Subcutaneous preadipocyte (primary cell): ENCODE results near the gene IL1R1. TPM values are rescaled to one million over a fixed set of nuclear protein-coding genes. Genes with fewer than 3 reads are reported as not detected.

Source experiments
- total RNA-seq: library from RNA; depleted of rRNA; stranded (reverse); fragments of >200 nt; gene quantifications from 2 replicates; pipeline ENCODE4 v1.2.3, GENCODE V29; 2012

IL1R1 gene, protein sequence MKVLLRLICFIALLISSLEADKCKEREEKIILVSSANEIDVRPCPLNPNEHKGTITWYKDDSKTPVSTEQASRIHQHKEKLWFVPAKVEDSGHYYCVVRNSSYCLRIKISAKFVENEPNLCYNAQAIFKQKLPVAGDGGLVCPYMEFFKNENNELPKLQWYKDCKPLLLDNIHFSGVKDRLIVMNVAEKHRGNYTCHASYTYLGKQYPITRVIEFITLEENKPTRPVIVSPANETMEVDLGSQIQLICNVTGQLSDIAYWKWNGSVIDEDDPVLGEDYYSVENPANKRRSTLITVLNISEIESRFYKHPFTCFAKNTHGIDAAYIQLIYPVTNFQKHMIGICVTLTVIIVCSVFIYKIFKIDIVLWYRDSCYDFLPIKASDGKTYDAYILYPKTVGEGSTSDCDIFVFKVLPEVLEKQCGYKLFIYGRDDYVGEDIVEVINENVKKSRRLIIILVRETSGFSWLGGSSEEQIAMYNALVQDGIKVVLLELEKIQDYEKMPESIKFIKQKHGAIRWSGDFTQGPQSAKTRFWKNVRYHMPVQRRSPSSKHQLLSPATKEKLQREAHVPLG
- 61.8 and 112 TPM in 2 replicates for total RNA-seq

DNA sequence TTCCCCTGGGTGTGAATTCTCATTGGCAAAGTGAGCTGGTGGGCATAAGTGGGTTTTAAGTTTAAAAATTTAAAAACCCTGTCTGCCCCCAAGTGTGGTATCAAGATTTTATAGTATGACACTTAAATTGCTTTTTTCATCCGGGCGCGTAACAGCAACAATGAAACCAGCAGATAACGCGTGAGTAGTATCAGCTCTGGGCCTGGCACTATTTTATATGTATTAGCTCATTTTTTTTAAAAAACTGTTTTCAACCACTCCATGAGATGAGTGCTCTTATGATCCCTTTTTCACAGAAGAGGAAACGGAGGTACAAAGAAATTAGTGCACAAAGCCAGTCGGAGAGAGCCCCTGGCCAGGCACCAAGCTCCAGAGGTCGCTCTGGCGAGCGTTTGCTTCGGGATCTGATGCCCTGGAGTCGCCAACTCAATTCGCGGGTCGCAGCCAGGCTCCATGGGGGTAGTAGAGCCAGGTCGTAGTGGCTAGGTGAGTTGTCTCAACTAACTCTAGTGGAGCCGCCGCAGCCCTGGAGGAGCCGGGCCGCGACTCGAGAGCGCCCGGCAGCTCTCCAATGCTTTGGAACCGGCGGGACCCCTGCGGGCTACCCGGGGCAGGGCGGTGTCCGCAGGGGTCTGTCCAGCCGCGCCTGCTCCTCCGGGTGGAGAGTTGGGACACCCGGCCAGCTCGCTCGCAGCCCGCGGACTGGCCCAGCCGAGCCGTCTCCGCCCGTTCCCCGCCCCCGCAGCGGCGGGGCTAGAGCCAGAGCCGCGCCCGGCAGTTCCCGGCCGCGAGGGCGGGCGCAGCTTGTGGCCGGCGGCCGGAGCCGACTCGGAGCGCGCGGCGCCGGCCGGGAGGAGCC is at the start of gene IL1R1:
Gene IL1R1, plus strand, starts transcription at position 777 of the 859 bp plus-strand sequence. CDS start 14,979 bp downstream, outside the sequence.

DNA sequence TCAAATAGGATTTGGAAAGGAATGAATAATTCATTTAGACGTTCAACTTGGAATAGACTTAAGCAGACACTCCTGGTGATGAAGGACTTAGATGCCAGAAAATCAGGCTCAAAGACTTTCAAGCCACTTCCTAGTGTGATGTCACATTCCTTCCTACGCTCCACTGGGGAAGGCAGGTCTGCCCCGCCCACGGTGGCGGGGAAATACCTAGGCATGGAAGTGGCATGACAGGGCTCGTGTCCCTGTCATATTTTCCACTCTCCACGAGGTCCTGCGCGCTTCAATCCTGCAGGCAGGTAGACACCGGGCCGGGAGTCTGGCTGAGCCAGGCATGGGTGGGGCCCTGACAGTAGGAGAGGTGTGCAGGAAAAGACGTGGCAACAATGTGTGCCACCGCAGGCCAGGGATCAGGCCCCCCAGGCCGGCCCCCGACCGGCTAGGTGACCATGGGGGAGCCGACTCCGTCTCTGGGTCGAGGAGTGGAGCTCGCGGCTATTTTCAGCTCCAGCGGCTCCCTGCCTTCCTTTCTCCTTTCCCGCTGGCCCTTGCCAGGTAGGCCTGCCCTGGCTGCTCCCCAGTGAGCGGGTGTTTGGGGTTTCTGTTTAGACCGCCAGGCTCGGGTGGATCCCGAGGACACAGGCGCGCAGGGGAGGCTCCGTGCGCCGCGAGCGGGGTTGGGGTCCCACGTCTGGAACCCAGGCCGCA is 44.4 kb downstream of the IL1R1 start, which contains the start of gene IL1RL2:
Gene IL1RL2, plus strand, starts transcription at position 233 of the 705 bp plus-strand sequence. CDS start 845 bp downstream, outside the sequence.

Other genes starting within 250 kb of the IL1R1 start
- gene IL1R2, start 150.8 kb upstream of the IL1R1 start, total RNA-seq = 0.39 and 1.1 TPM in 2 replicates
- gene IL1RL2, start 44.3 kb downstream of the IL1R1 start, total RNA-seq = 2.0 and 2.2 TPM in 2 replicates
- under 0.01 and 0.39 TPM in 2 replicates for gene IL1RL1, start 168.8 kb downstream of the IL1R1 start, total RNA-seq
- 0.73 and 2.2 TPM in 2 replicates for gene IL18R1, start 213.1 kb downstream of the IL1R1 start, total RNA-seq